IMR-90 (cell line): Measurements from ENCODE around the gene GPR180. TPM values are rescaled to one million over a fixed set of nuclear protein-coding genes. Genes with fewer than 3 reads are reported as not detected.

ENCODE experiments used
- ATAC-seq: fragments of 200-7000 bp; cut with Tn5 transposase; 2 replicates; pipeline ENCODE4 v1.9.1; 2020; ENCODE audit warnings: low read depth, mild to moderate bottlenecking, moderate library complexity
- BruUV-seq: library from RNA; stranded (reverse); fragments of 400-500 nt; replicated peaks from 2 replicates; lab custom pipeline; 2021; lab: Mats Ljungman, UMichigan
- CTCF ChIA-PET: fragments of 300-600 bp; formaldehyde crosslinking; extraction: SDS; loops from one replicate; lab custom pipeline; 2021; ENCODE audit warnings: antibody characterized with exemption; lab: Yijun Ruan, JAX
- POLR2A ChIA-PET: fragments of 300-600 bp; sonication (Branson Sonifier 250); formaldehyde crosslinking; loops from one replicate; lab custom pipeline; 2022; ENCODE audit warnings: antibody characterized with exemption; ENCODE audit not compliant: unreplicated experiment; lab: Charles Lee
- DNase-seq: peaks from one replicate; pipeline ENCODE4 v3.0.0; 2013
- H2AFZ ChIP-seq: replicated peaks from 2 replicates; pipeline ENCODE3; 2013; ENCODE audit warnings: low read length, mild to moderate bottlenecking; ENCODE audit not compliant: poor library complexity
- H2AK5ac ChIP-seq: 2 replicates; pipeline ENCODE4 v1.6.1; 2013; ENCODE audit warnings: low read depth, low read length, inconsistent platforms
- H2AK9ac ChIP-seq: replicated peaks from 2 replicates; pipeline ENCODE3; 2013; ENCODE audit warnings: mild to moderate bottlenecking, low read depth, low read length, moderate library complexity; ENCODE audit not compliant: poor library complexity
- H2BK120ac ChIP-seq: 2 replicates; pipeline ENCODE4 v1.6.1; 2013; ENCODE audit warnings: low read depth, low read length, inconsistent platforms
- H2BK15ac ChIP-seq: 3 replicates; pipeline ENCODE4 v1.6.1; 2013; ENCODE audit warnings: low read depth, low read length, inconsistent platforms
- H2BK20ac ChIP-seq: 2 replicates; pipeline ENCODE4 v1.6.1; 2013; ENCODE audit warnings: low read depth, mild to moderate bottlenecking, inconsistent platforms, low read length, moderate library complexity
- H2BK5ac ChIP-seq: 2 replicates; pipeline ENCODE4 v1.6.1; 2013; ENCODE audit warnings: mild to moderate bottlenecking, low read depth, low read length, inconsistent platforms; ENCODE audit not compliant: poor library complexity, severe bottlenecking
- H3K14ac ChIP-seq: replicated peaks from 2 replicates; pipeline ENCODE4 v1.6.1; 2013; ENCODE audit warnings: low read depth, low read length, inconsistent platforms
- H3K18ac ChIP-seq: 2 replicates; pipeline ENCODE4 v1.6.1; 2013; ENCODE audit warnings: low read depth, low read length, control low read depth
- H3K23ac ChIP-seq: 2 replicates; pipeline ENCODE4 v1.6.1; 2013; ENCODE audit warnings: low read depth, low read length, inconsistent platforms
- H3K27ac ChIP-seq: 2 replicates; pipeline ENCODE4 v1.5.1; 2013; ENCODE audit warnings: mild to moderate bottlenecking, control low read depth, low read length; ENCODE audit not compliant: insufficient read depth
- H3K27me3 ChIP-seq: 2 replicates; pipeline ENCODE4 v1.6.1; 2013; ENCODE audit warnings: low read length; ENCODE audit not compliant: control insufficient read depth, insufficient read depth
- H3K36me3 ChIP-seq: 2 replicates; pipeline ENCODE4 v1.6.1; 2013; ENCODE audit warnings: low read length, mixed read lengths; ENCODE audit not compliant: control insufficient read depth, insufficient read depth
- H3K4ac ChIP-seq: 2 replicates; pipeline ENCODE4 v1.6.1; 2013; ENCODE audit warnings: low read depth, low read length, inconsistent platforms
- H3K4me1 ChIP-seq: 2 replicates; pipeline ENCODE4 v1.6.1; 2013; ENCODE audit warnings: low read length, mixed read lengths; ENCODE audit not compliant: control insufficient read depth, insufficient read depth
- H3K4me2 ChIP-seq: 2 replicates; pipeline ENCODE4 v1.6.1; 2013; ENCODE audit warnings: low read depth, mild to moderate bottlenecking, control low read depth, low read length, moderate library complexity
- H3K4me3 ChIP-seq: 2 replicates; pipeline ENCODE4 v1.5.1; 2013; ENCODE audit warnings: low read depth, mild to moderate bottlenecking, control low read depth, low read length, moderate library complexity; ENCODE audit not compliant: insufficient read depth
- H3K56ac ChIP-seq: 2 replicates; pipeline ENCODE4 v1.6.1; 2013; ENCODE audit warnings: low read length, inconsistent platforms; ENCODE audit not compliant: insufficient read depth; ENCODE audit errors: extremely low read depth
- H3K79me1 ChIP-seq, 2 experiments: 2 replicates each; pipeline ENCODE4 v1.6.1; 2013; ENCODE audit warnings: low read length in 2 of 2, inconsistent platforms in 1 of 2, low read depth in 1 of 2
- H3K9ac ChIP-seq: 2 replicates; pipeline ENCODE4 v1.6.1; 2013; ENCODE audit warnings: low read depth, low read length, control low read depth
- H3K9me1 ChIP-seq: 2 replicates; pipeline ENCODE4 v1.6.1; 2013; ENCODE audit warnings: low read length, inconsistent platforms; ENCODE audit not compliant: insufficient read depth
- H3K9me3 ChIP-seq: 2 replicates; pipeline ENCODE4 v1.6.1; 2013; ENCODE audit warnings: low read length; ENCODE audit not compliant: control insufficient read depth, insufficient read depth
- H4K20me1 ChIP-seq: 2 replicates; pipeline ENCODE4 v1.6.1; 2013; ENCODE audit warnings: low read length, inconsistent platforms; ENCODE audit not compliant: insufficient read depth
- H4K5ac ChIP-seq: 2 replicates; pipeline ENCODE4 v1.6.1; 2013; ENCODE audit warnings: mild to moderate bottlenecking, low read depth, low read length, control low read depth
- H4K8ac ChIP-seq, 2 experiments: 2 replicates each; pipeline ENCODE4 v1.6.1; 2013; ENCODE audit warnings: low read depth in 2 of 2, low read length in 2 of 2, control low read depth in 1 of 2, inconsistent platforms in 1 of 2
- H4K91ac ChIP-seq: 2 replicates; pipeline ENCODE4 v1.6.1; 2013; ENCODE audit warnings: low read depth, low read length, inconsistent platforms; ENCODE audit not compliant: insufficient read depth
- BHLHE40 ChIP-seq: fragments of 150-350 bp; IDR thresholded peaks from 2 replicates; pipeline ENCODE4 v1.6.1; 2016; ENCODE audit warnings: mild to moderate bottlenecking, low read depth, low read length
- CEBPB ChIP-seq: IDR thresholded peaks from 2 replicates; pipeline ENCODE4 v1.6.1; 2012; ENCODE audit warnings: low read depth, low read length, improper control_type of control experiment
- CTCF ChIP-seq: conservative IDR thresholded peaks from 2 replicates; pipeline ENCODE4 v1.5.1; 2012; ENCODE audit warnings: mild to moderate bottlenecking, low read depth, low read length, improper control_type of control experiment
- MAZ ChIP-seq: IDR thresholded peaks from 2 replicates; pipeline ENCODE4 v1.6.1; 2012; ENCODE audit warnings: low read depth, mild to moderate bottlenecking, low read length, improper control_type of control experiment, moderate library complexity, borderline replicate concordance
- MXI1 ChIP-seq: IDR thresholded peaks from 2 replicates; pipeline ENCODE4 v1.6.1; 2012; ENCODE audit warnings: low read depth, mild to moderate bottlenecking, low read length, moderate library complexity, borderline replicate concordance
- NFE2L2 ChIP-seq: fragments of 150-350 bp; IDR thresholded peaks from 2 replicates; pipeline ENCODE4 v1.6.1; 2016; ENCODE audit warnings: low read depth, mild to moderate bottlenecking, low read length
- RAD21 ChIP-seq: IDR thresholded peaks from 2 replicates; pipeline ENCODE4 v1.6.1; 2012; ENCODE audit warnings: low read length, improper control_type of control experiment
- RCOR1 ChIP-seq: IDR thresholded peaks from 2 replicates; pipeline ENCODE4 v1.6.1; 2012; ENCODE audit warnings: mild to moderate bottlenecking, low read length, improper control_type of control experiment; ENCODE audit not compliant: insufficient replicate concordance
- RFX5 ChIP-seq: IDR thresholded peaks from 2 replicates; pipeline ENCODE4 v1.8.0; 2012; ENCODE audit warnings: low read depth, mild to moderate bottlenecking, low read length, moderate library complexity
- SMC3 ChIP-seq: fragments of 150-350 bp; IDR thresholded peaks from 2 replicates; pipeline ENCODE4 v1.6.1; 2016; ENCODE audit warnings: low read depth, mild to moderate bottlenecking, antibody characterized with exemption, low read length, moderate library complexity
- WGBS, 2 experiments: methylation state at CpG; one replicate each; pipeline versions ENCODE4 v1.1.5 to v1.1.7; 2013; ENCODE audit warnings: missing lambda C conversion rate in 2 of 2; ENCODE audit not compliant: insufficient read length in 1 of 2; ENCODE audit errors: extremely low coverage in 2 of 2; 5-methylcytosine and 5-hydroxymethylcytosine counted together
- dilution Hi-C: fragments of 300-500 bp; cut with HindIII; formaldehyde crosslinking; loops from one replicate; pipeline ENCODE4 v1.14.3; 2018; ENCODE audit warnings: low sequenced_read_pairs; ENCODE audit not compliant: unreplicated experiment
- in situ Hi-C: fragments of 300-500 bp; cut with MboI; formaldehyde crosslinking; loops from 3 replicates; pipeline ENCODE4 v1.14.3; 2019; ENCODE audit warnings: low sequenced_read_pairs, inconsistent platforms, mixed read lengths
- intact Hi-C: fragments of 100-400 bp; cut with micrococcal nuclease; formaldehyde crosslinking; loops from 2 replicates; pipeline ENCODE4 v1.10.0; 2022
- polyA plus RNA-seq, 3 experiments: library from polyadenylated mRNA; depleted of rRNA; stranded (reverse); fragments of >200 nt; gene quantifications; 2 replicates each; pipeline ENCODE4 v1.2.3, GENCODE V29; 2012; ENCODE audit warnings: low replicate concordance in 1 of 3
- total RNA-seq: library from RNA; depleted of rRNA; stranded (reverse); fragments of >200 nt; gene quantifications from 2 replicates; pipeline ENCODE4 v1.2.3, GENCODE V29; 2012

GPR180 gene
- total and polyA plus RNA-seq, 2 of the 4 experiments (the other 2 are of a cell fraction): 2.8 to 10.8 TPM

DNA sequence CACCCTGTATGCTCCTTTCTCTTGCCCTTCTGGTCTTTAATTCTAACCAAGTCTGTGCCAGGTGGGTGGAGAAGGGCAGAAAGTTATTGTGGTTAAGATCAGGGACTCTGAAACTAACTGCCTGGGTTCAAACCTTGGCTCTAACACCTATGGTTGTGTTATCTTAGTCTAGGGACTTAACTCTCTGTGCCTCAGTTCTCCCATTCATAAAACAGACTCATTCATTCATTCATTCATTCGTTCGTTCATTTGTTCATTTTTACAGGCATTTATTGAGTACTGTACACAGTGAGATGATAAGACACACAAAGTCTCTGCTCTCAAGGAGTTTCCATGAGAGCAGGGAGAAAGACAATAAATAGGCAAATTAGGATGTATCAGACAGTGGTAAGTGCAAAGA lies 80.6 kb downstream of the GPR180 start:
- no peak overlapping the region for H2AK5ac ChIP-seq
- no peaks in the 10 kb centered on the region for H3K79me1 ChIP-seq
- no peak overlapping the region for H2BK5ac ChIP-seq
- peaks cover 27% of the 10 kb centered on the region for H3K27me3 ChIP-seq
- ChIA-PET CTCF (no interaction called here), POLR2A (no interaction called here)
- H2BK15ac ChIP-seq: no peak overlapping the region
- no peak for TF ChIP-seq NFE2L2
- no peak for TF ChIP-seq BHLHE40
- TF ChIP-seq MAZ: no peak
- no peak for TF ChIP-seq MXI1
- TF ChIP-seq RFX5: no peak
- no peak for TF ChIP-seq CTCF
- TF ChIP-seq RCOR1: no peak
- no peak for TF ChIP-seq SMC3
- no peak for TF ChIP-seq CEBPB
- TF ChIP-seq RAD21: no peak
- H3K9me1 ChIP-seq: no peaks in the 10 kb centered on the region
- H3K14ac ChIP-seq: no peak overlapping the region
- no peak overlapping the region for H3K23ac ChIP-seq
- H4K5ac ChIP-seq: no peak overlapping the region
- H3K56ac ChIP-seq: no peak overlapping the region
- no peak overlapping the region for H2AK9ac ChIP-seq
- intact Hi-C loops (no loop called here), in situ Hi-C loops (no loop called here), dilution Hi-C loops (no loop called here)
- no peaks in the 10 kb centered on the region for H3K4me1 ChIP-seq
- H3K4me3 ChIP-seq: no peak overlapping the region
- DNase-seq (no peak), ATAC-seq (no peak)
- H3K4ac ChIP-seq: no peak overlapping the region
- H2AFZ ChIP-seq: no peak overlapping the region
- H3K27ac ChIP-seq: no peak overlapping the region
- no peak overlapping the region for H3K18ac ChIP-seq
- no peak overlapping the region for H2BK120ac ChIP-seq
- no TSS peak for BruUV-seq
- no peak overlapping the region for H4K8ac ChIP-seq
- H3K9me3 ChIP-seq: no peaks in the 10 kb centered on the region; the same call in 1 of the 2 replicates
- H4K91ac ChIP-seq: no peak overlapping the region
- H3K4me2 ChIP-seq: no peak overlapping the region
- H4K20me1 ChIP-seq: no peaks in the 10 kb centered on the region
- no CpG with 5 or more reads among the region's 2 CpGs for WGBS, 2 experiments
- H3K36me3 ChIP-seq: no peaks in the 10 kb centered on the region
- no peak overlapping the region for H2BK20ac ChIP-seq
- no peak overlapping the region for H3K9ac ChIP-seq
